Adipocyte (in vitro differentiated cells): Measurements from ENCODE around the gene SNRPD2.
"Not testable (repeated sequence)": the region's sequence is repeated elsewhere in the genome, so short reads cannot be mapped to it uniquely, and the experiment has no call there.

Experiments
- DNase-seq: peaks from one replicate; pipeline ENCODE4 v3.0.0-alpha.2; 2015; ENCODE audit warnings: low read depth
- H3K27me3 ChIP-seq: replicated peaks from 2 replicates; pipeline ENCODE4 v1.7.0; 2013; ENCODE audit warnings: mild to moderate bottlenecking, low read length, moderate library complexity; ENCODE audit not compliant: control insufficient read depth, insufficient read depth
- H3K36me3 ChIP-seq: 2 replicates; pipeline ENCODE4 v1.7.0; 2013; ENCODE audit warnings: low read length, mild to moderate bottlenecking, moderate library complexity; ENCODE audit not compliant: control insufficient read depth, insufficient read depth, severe bottlenecking
- H3K4me1 ChIP-seq: 2 replicates; pipeline ENCODE4 v1.7.0; 2013; ENCODE audit warnings: mild to moderate bottlenecking, low read length, moderate library complexity; ENCODE audit not compliant: control insufficient read depth, insufficient read depth
- H3K4me3 ChIP-seq: 2 replicates; pipeline ENCODE4 v1.7.0; 2013; ENCODE audit warnings: mild to moderate bottlenecking, low read length, moderate library complexity
- H3K9ac ChIP-seq: 2 replicates; pipeline ENCODE4 v1.7.0; 2013; ENCODE audit warnings: mild to moderate bottlenecking, low read length, moderate library complexity
- H3K9me3 ChIP-seq: 2 replicates; pipeline ENCODE4 v1.7.0; 2013; ENCODE audit warnings: mild to moderate bottlenecking, low read length, moderate library complexity; ENCODE audit not compliant: control insufficient read depth

SNRPD2 gene

DNA sequence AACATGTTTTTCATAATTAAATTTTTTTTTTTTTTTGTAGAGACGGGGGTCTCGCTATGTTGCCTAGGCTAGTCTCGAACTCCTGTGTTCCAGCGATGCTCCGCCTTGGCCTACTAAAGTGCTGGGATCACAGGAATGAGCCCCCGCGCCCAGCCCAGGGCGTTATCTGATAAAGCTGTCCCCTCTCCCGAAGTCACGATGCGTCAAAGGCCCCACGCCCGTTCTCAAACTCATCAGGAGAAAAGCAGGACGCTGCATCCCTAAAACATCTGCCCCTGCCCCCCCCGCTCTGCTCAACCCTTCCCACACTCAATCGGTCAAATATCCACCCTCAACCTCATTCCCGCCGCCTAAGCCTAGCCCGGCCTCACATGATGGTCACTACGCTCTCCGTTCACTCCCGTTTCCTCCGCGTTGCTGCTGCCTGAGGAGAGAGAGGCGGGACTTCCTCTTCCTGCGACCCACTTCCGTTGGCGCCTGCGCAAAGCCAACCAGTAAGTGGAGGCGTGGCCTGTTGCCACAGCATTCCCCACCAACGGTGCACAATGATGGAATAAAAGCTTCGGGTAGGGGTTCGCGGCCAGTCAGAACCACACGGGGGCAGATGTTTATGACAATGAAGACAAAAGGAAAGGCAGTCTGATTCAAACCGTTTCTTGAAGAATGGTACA lies at the start of gene SNRPD2:
Gene SNRPD2, minus strand, starts transcription at position 438 of the 671 bp plus-strand sequence. Its CDS starts 65 bp downstream, at position 373.
- no peaks in the 10 kb centered on the region for H3K27me3 ChIP-seq
- H3K36me3 ChIP-seq: peaks cover 19% of the 10 kb centered on the region
- H3K4me3 ChIP-seq: peak within 1 kb of the TSS; percentile 94
- no peaks in the 10 kb centered on the region for H3K9me3 ChIP-seq
- peaks cover 8% of the 10 kb centered on the region for H3K4me1 ChIP-seq
- DNase-seq: peak; percentile 98
- peak within 1 kb of the TSS; percentile 94 for H3K9ac ChIP-seq

DNA sequence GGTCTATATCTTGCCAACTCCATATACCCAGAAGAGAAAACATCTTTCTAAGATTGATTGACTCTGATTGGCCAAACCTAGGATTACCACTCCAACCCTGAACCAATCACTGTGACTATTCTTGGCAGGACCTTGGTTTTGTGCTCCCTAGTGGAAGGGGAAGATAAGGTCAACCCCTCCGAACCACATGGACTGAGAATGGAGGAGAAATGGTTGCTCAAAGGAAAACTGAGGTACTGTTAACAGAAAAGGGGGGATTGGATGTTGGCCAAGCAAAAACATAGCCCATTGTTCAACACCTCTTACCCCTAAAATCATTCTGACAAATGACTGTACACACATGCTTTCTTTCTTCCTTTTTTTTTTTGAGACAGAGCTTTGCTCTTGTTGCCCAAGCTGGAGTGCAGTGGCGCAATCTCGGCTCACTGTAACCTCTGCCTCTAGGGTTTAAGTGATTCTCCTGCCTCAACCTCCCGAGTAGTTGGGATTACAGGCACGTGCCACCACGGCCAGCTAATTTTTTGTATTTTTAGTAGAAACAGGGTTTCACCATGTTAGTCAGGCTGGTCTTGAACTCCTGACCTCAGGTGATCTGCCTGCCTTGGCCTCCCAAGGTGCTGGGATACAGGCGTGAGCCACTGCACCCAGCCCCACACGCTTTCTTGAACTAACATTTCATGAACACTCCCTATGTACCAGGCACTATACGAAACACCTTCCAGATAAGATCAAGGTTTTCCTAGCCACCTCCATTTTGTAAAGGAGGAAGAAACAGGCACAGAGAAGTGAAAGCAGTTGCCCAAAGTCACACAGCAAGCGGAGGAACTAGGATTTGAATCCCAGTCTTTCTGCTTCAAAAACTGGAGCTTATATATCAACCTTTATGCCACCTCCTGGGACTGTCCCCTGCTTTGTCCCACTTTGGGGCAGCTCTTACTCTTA lies 48.0 kb upstream of the SNRPD2 start:
- H3K4me1 ChIP-seq: peaks cover 4% of the 10 kb centered on the region
- no peak overlapping the region for H3K9ac ChIP-seq
- H3K27me3 ChIP-seq: no peaks in the 10 kb centered on the region
- DNase-seq: no peak
- H3K36me3 ChIP-seq: no peaks in the 10 kb centered on the region
- H3K4me3 ChIP-seq: no peak overlapping the region
- H3K9me3 ChIP-seq: no peaks in the 10 kb centered on the region

DNA sequence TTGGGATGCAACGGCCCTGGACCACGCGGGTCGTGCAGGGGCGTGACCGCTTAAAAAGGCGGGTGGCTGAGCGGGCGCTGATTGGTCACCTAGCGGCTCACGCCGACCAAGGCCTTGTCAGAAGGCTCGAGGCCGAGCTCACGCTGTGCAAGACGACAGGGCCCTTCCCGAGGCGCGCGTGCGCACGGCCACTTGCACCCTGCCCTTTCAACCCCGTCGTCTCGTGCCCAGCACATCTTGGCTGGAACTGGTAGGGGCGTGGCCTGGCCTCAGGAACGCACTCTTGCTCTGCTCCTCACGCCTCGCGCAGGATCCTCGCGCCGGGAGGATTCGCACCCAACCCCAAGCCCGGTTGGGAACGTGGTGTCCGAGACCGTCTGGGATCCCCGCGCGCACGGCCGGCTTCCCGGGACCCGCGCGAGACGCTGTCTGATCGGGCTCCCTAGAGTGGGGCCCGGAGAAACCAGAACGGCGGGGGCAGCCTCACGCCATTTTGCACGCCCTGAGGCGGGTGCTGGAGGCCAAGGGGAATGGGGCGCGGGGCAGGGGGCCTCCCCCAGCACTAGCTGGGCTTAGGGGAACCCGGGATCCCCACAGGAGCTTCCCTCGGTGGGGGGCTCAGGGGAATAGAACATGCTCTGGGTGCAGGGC lies 41.5 kb upstream of the SNRPD2 start, which contains the start of gene MEIOSIN:
Gene MEIOSIN, plus strand, starts transcription at position 280 of the 651 bp plus-strand sequence. CDS start 1,938 bp downstream, outside the sequence.
- no peaks in the 10 kb centered on the region for H3K36me3 ChIP-seq
- no peak for DNase-seq
- H3K9ac ChIP-seq: no peak within 1 kb of the TSS
- no peak within 1 kb of the TSS for H3K4me3 ChIP-seq
- no peaks in the 10 kb centered on the region for H3K27me3 ChIP-seq
- H3K9me3 ChIP-seq: no peaks in the 10 kb centered on the region
- peaks cover 13% of the 10 kb centered on the region for H3K4me1 ChIP-seq

DNA sequence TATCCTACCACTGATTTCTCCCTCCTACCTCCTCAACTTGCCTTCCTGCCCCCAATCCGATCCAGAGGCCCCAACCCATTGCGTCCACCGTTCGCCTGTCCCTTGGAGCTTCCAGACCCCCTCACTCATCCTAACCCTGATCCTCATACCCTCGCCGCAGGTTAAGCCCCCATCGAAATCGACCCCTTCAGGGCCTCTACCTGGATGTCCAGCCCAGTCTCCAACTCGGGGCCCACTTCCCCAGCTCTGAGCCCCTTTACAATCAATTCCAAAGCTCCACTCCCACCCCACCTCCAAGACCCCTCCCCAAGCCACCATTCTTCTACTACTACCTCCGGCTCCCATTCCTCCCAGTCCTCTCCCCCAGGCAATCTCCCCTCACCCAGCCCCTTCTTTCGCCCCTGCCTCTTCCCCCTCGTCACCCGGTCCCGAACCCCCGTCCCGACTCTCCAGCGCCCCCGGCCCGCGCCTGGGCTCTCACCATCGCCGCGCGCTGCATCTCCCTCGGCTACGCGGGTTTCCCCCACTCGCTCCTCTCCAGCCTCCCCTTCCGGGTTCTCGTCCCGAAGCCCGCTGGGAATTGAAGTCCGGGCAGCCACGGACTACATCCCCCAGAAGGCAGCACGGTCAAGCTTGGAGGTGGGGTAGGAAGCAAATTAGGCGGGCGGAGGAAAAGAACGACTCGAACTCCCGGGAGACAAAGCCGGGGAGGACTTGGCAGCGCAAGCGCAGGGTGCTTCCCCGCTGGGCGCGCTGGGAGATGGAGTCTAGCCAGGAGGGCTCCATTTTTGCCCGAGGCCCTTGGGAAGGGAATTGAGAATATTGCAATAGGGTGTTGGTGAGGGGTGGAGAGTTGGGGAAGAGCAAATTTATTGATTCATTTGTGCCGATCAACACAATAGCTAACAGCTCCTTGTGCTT lies 38.9 kb upstream of the SNRPD2 start, which contains the start of gene FBXO46:
Gene FBXO46, minus strand, starts transcription at position 529 of the 921 bp plus-strand sequence. CDS start 17,401 bp downstream, outside the sequence.
- no peaks in the 10 kb centered on the region for H3K27me3 ChIP-seq
- peak; percentile 99 for DNase-seq
- peak within 1 kb of the TSS; percentile 96 for H3K9ac ChIP-seq
- no peaks in the 10 kb centered on the region for H3K9me3 ChIP-seq
- H3K4me3 ChIP-seq: peak within 1 kb of the TSS; percentile 99
- H3K4me1 ChIP-seq: peaks cover 13% of the 10 kb centered on the region
- no peaks in the 10 kb centered on the region for H3K36me3 ChIP-seq

DNA sequence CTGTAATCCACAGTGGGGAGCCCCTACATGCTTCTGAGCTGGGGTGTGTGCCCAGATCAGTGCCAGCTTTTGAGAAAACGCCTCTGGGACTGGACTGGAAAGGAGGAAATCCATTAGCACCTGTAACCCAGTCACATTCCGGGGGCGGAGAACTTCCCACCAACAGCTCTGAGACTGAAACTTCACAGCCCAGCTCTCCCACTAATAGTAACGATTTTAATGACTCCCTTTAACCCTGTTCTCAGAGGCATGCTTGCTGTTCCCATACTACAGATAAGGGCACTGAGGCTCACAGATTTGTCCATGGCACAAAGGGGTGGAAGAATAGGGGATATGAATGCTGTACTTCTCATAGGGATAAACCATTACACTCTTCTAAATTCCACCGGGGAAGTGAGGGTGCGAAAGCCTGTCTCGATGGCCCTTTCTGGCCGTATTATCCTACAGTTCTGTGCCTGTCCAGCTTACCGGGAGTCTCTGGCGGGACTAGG lies 38.1 kb upstream of the SNRPD2 start:
- DNase-seq: peak; percentile 43
- peaks cover 13% of the 10 kb centered on the region for H3K4me1 ChIP-seq
- H3K27me3 ChIP-seq: no peaks in the 10 kb centered on the region
- H3K4me3 ChIP-seq: peak overlapping the region; percentile 99
- H3K9me3 ChIP-seq: no peaks in the 10 kb centered on the region
- no peaks in the 10 kb centered on the region for H3K36me3 ChIP-seq
- H3K9ac ChIP-seq: peak overlapping the region; percentile 96

DNA sequence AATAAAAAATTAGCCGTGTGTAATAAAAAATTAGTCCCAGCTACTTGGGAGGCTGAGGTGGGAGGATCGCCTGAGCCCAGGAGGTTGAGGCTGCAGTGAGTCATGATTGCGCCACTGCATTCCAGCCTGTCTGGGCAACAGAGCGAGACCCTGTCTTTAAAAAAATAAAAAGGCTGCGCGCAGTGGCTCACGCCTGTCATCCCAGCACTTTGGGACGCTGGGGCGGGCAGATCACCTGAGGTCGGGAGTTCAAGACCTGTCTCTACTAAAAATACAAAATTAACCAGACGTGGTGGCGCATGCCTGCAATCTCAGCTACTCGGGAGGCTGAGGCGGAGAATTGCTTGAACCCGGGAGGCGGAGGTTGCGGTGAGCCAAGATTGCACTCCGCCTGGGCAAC lies 36.9 kb upstream of the SNRPD2 start:
- H3K27me3 ChIP-seq, DNase-seq, H3K9ac ChIP-seq, H3K4me3 ChIP-seq, H3K9me3 ChIP-seq, H3K36me3 ChIP-seq: not testable (repeated sequence)
- peaks cover 18% of the 10 kb centered on the region for H3K4me1 ChIP-seq

DNA sequence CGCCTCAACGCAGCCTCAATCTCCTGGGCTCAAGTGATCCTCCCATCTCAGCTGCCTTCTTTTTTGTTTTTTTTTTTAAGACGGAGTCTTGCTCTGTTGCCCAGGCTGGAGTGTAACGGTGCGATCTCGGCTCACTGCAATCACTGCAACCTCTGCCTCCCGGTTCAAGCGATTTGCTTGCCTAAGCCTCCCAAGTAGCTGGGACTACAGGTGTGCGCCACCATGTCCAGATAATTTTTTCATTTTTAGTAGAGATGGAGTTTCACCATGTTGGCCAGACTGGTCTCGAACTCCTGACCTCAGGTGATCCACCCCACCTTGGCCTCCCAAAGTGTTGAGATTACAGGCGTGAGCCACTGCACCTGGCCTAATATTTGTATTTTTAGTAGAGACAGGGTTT lies 28.3 kb upstream of the SNRPD2 start:
- peaks cover 52% of the 10 kb centered on the region for H3K4me1 ChIP-seq
- not testable (repeated sequence) for H3K9ac ChIP-seq, DNase-seq, H3K4me3 ChIP-seq, H3K36me3 ChIP-seq, H3K9me3 ChIP-seq, H3K27me3 ChIP-seq

DNA sequence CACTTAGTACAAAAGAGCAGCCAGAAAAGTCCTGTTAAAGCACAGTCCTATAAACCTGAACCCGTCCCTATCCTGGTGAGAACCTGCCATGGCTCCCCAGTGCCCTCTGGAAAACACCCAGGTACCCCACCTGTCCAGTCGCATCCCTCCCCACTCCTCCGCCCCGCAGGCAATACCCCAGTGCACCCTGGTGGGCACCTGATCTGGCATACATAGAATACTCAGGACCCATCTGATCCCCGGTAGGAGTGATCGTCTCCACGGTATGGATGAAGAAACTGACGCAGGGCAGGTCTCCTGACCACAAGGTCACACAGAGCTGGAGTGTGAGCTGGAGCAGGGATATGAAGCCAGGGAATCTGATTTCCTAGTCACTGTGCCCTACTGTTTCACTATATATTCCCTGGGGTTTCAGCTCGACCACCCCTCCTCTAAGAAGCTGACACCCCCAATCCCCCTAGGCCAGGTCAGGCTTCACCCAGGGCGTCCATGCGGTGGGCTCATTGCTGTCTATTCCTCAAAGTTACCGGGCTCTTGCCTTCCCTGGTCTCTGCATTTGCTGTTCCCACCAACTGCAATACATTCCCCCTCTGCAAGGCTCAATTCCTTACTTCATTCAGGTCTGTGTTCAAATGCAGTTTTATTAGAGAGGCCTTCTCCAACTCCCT lies 26.4 kb upstream of the SNRPD2 start:
- H3K27me3 ChIP-seq: no peaks in the 10 kb centered on the region
- peak overlapping the region; percentile 97 for H3K4me3 ChIP-seq
- no peak for DNase-seq
- peaks cover 42% of the 10 kb centered on the region for H3K4me1 ChIP-seq
- peaks cover 4% of the 10 kb centered on the region for H3K36me3 ChIP-seq
- H3K9ac ChIP-seq: peak overlapping the region; percentile 82
- no peaks in the 10 kb centered on the region for H3K9me3 ChIP-seq

DNA sequence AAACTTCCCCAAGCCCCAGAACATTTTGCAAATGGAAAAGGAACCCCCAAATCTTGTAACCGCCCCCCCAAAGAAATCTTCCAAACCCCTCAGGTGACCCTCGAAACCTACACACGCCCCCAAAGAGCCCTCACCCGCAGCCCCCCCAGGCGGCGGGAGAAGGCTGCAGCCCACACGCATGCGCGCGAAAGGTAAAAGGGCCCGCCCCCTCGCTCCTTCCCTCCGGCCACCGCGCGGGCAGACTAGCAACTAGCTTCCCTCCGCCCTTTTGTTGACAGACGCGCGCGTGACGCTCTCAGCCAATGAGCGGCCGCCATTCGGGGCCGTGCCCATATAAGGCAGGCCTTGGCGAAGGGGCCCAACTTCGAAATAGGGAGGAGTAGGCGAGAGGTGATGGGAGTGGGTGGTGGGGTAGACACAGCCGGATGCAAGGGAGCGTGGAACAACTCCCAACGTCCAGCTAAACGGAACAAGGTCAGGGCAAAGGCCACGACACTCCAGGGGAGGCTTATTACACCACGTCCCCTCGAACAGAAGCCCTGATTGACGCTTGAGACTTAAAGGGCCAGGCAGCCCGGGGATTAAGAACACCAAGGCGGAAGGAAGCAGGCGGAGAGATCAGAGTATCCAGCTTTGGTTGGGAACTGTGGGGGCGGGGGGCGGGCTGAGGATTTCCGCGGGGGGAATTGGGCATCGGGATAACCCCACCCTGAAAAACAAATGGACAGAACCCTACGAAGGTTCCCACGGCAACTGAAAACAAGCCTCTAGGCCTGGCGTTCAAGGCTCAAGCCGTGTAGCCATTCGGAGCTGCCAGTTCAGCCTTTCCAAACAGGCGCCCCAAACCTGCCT lies 25.6 kb upstream of the SNRPD2 start:
- peak overlapping the region; percentile 97 for H3K9ac ChIP-seq
- peaks cover 9% of the 10 kb centered on the region for H3K36me3 ChIP-seq
- H3K9me3 ChIP-seq: no peaks in the 10 kb centered on the region
- peak; percentile 100 for DNase-seq
- no peaks in the 10 kb centered on the region for H3K27me3 ChIP-seq
- H3K4me1 ChIP-seq: peaks cover 38% of the 10 kb centered on the region
- peak overlapping the region; percentile 97 for H3K4me3 ChIP-seq
